Measurements from ENCODE around the gene FAM181B.

The FAM181B gene

GRCh38 chr11:82733444-82734119 is at the start of gene FAM181B:
TSS of gene FAM181B (minus strand) at chr11:82733864. CDS start at chr11:82733729, 135 bp downstream.
- DNase-seq (ENCODE audit: low read depth): no peak

- no peak for DNase-seq (ENCODE audit: low read depth)
Measured at GRCh38 chr11:82782825-82783374, 49.2 kb upstream of the FAM181B start.

- DNase-seq (ENCODE audit: low read depth): no peak
Measured at GRCh38 chr11:82778776-82779175, 45.1 kb upstream of the FAM181B start.

- DNase-seq (ENCODE audit: low read depth): no peak
Measured at GRCh38 chr11:82776377-82776776, 42.7 kb upstream of the FAM181B start.

- no peak for DNase-seq (ENCODE audit: low read depth)
Measured at GRCh38 chr11:82775736-82776346, 42.2 kb upstream of the FAM181B start.

- no peak for DNase-seq (ENCODE audit: low read depth)
Measured at GRCh38 chr11:82775218-82775617, 41.6 kb upstream of the FAM181B start.

- DNase-seq (ENCODE audit: low read depth): no peak
Measured at GRCh38 chr11:82771781-82772180, 38.1 kb upstream of the FAM181B start.

- no peak for DNase-seq (ENCODE audit: low read depth)
Measured at GRCh38 chr11:82767123-82767522, 33.5 kb upstream of the FAM181B start.

GRCh38 chr11:82765466-82766034 is 31.9 kb upstream of the FAM181B start:
- no peak for DNase-seq (ENCODE audit: low read depth)

GRCh38 chr11:82763167-82763566 is 29.5 kb upstream of the FAM181B start:
- no peak for DNase-seq (ENCODE audit: low read depth)

- DNase-seq (ENCODE audit: low read depth): no peak
Measured at GRCh38 chr11:82759649-82760048, 26.0 kb upstream of the FAM181B start.

- no peak for DNase-seq (ENCODE audit: low read depth)
Measured at GRCh38 chr11:82757660-82758357, 24.1 kb upstream of the FAM181B start.

GRCh38 chr11:82756765-82757639 is 23.3 kb upstream of the FAM181B start:
- no peak for DNase-seq (ENCODE audit: low read depth)

- no peak for DNase-seq (ENCODE audit: low read depth)
Measured at GRCh38 chr11:82754410-82754809, 20.7 kb upstream of the FAM181B start.

- DNase-seq (ENCODE audit: low read depth): no peak
Measured at GRCh38 chr11:82753921-82754320, 20.3 kb upstream of the FAM181B start.

- no peak for DNase-seq (ENCODE audit: low read depth)
Measured at GRCh38 chr11:82752801-82753200, 19.1 kb upstream of the FAM181B start.

GRCh38 chr11:82750643-82751139 is 17.0 kb upstream of the FAM181B start:
- DNase-seq (ENCODE audit: low read depth): no peak

- no peak for DNase-seq (ENCODE audit: low read depth)
Measured at GRCh38 chr11:82747471-82747870, 13.8 kb upstream of the FAM181B start.

GRCh38 chr11:82738091-82738490 is 4.4 kb upstream of the FAM181B start:
- DNase-seq (ENCODE audit: low read depth): no peak

GRCh38 chr11:82734120-82734479 is 436 bp upstream of the FAM181B start:
- DNase-seq (ENCODE audit: low read depth): no peak

GRCh38 chr11:82732734-82733443 is 775 bp downstream of the FAM181B start:
- DNase-seq (ENCODE audit: low read depth): no peak
